ENCODE results near the gene ARFGEF3.

- TF ChIP-seq EZH2 (IDR thresholded peaks at IDR 0.05) = no peak
- TF ChIP-seq CTCF (IDR thresholded peaks at IDR 0.05) = no peak
These were observed 226.0 kb downstream of the ARFGEF3 start for GRCh38 chr6:138387577-138388368.
